GM18507 (cell line): ENCODE results near the gene RWDD2A.

Experiments used
- DNase-seq: peaks from one replicate; pipeline ENCODE4 v3.0.0; 2011; ENCODE audit warnings: low read depth; ENCODE audit not compliant: insufficient read length; ENCODE audit errors: extremely low spot score
- FAIRE-seq: peaks from 2 replicates; lab custom pipeline; 2011; peaks lifted over from hg19 to GRCh38; lab: Jason Lieb, UNC

The RWDD2A gene

DNA sequence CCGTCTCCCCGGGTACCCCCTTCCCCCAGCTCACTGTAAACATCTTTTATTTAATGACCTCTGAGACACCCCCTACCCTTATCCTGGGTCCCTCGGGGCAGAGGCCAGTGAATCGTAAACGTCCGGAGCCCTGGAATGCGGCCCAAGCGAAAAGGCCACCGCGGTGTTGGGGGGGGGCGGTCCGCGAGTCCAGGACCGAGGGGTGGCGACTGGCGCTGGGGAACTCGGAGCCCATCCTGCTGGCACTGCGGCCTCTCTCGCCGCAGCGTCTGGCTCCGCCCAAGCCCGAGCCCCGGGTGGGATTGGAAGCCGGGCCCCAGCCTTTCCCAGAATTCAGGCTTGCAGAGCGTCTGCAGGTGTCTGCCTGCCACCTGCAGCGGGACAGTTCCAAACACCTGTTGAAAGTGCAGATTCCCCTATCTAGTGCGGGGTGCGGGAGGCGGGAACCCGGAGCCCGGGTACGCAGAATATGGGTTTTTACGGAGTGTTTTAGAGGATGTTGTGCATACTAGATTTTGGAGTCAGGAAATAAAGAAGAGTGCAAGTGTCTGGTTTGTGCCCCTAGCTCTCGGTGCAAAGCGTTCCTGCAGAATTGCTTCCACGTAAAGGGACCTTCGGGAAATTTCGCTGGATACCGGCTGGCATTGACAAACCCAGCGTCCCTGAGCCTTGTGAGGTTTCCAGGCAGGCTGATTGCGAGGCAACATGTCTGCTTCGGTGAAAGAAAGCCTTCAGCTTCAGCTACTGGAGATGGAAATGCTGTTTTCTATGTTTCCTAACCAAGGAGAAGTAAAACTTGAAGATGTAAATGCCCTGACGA lies 800 bp downstream of the RWDD2A start:
- no peak for FAIRE-seq
- DNase-seq = no peak

DNA sequence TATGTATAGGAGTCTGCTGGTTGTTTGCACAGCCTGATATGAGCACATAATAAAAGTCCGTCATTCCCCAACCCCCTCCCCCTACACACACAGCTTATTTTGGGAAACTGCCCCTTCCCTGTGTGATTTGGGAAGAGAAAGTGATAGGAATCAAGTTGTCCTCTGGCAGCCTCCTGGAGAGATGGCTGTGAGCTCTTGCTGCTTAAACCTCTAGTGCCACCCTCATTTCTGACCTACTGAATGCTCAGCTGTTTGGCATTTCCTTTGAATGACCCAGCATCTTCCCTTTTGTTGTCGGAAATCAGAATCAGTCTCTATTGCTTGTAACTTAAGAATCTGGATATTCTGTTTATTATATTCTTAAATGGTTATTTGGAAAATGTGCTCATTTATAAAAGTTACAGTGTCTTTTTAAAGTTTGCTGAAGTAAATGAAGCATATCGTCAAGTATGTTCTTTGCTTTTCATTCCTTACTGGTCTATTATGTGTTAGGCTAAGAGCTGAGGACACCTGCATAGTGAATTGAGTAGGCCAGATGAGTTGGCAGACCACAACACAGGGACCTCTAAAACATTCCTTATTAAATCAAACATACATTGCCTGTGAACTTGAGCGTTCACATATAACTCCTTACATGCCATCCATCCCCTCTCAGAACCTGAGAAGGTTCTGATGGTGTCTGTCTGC lies 5.5 kb downstream of the RWDD2A start:
- DNase-seq (no peak), FAIRE-seq (no peak)

DNA sequence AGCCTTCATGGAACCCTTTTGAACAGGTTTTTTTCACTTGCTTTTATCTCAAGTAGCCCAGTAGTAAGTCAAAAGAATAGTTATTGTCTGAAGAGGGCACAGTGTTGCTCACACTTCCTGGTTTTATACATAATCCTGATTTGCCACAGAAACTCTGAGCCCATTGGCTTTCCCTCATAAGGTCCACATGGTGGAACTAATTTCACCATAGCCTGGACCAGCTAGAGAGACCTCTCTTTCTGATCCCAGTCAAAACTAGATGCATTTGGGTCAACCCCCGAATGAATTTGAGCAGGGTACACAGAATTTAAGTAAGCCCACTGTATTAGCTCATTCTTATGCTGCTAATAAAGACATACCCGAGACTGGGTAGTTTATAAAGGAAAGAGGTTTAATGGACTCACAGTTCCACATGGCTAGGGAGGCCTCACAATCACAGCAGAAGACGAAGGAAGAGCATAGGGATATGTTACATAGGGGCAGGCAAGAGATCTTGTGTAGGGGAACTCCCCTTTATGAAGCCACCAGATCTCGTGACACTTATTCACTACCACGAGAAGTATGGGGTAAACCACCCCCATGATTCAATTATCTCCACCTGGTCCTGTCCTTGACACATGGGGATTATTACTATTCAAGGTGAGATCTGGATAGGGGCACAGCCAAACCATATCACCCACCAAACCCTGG lies 6.2 kb downstream of the RWDD2A start:
- no peak for FAIRE-seq

DNA sequence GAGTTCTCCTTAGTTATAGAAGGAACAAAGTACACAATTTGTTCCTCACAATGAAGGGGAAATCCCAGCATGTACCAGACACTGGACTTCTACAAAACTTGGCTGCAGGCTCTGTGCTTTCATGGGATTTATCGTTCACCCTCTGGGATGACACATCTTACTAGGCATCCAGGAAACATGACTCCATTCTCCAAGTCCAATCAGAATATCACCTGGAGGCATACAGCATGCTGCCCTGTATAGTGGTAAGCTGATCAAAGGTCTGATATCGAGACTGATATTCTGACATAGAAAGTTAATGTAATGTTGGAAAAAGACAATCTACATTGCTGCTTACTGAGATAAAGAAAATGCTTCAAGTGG lies 6.7 kb downstream of the RWDD2A start:
- no peak for DNase-seq

More for the DNA sequence above, 6.2 kb downstream of the RWDD2A start:
- no peak for DNase-seq

GRCh38 chr6:83202031-83202430 lies 8.9 kb downstream of the RWDD2A start:
- DNase-seq = no peak
- no peak for FAIRE-seq

More for the DNA sequence above, 6.7 kb downstream of the RWDD2A start:
- FAIRE-seq = no peak

DNA sequence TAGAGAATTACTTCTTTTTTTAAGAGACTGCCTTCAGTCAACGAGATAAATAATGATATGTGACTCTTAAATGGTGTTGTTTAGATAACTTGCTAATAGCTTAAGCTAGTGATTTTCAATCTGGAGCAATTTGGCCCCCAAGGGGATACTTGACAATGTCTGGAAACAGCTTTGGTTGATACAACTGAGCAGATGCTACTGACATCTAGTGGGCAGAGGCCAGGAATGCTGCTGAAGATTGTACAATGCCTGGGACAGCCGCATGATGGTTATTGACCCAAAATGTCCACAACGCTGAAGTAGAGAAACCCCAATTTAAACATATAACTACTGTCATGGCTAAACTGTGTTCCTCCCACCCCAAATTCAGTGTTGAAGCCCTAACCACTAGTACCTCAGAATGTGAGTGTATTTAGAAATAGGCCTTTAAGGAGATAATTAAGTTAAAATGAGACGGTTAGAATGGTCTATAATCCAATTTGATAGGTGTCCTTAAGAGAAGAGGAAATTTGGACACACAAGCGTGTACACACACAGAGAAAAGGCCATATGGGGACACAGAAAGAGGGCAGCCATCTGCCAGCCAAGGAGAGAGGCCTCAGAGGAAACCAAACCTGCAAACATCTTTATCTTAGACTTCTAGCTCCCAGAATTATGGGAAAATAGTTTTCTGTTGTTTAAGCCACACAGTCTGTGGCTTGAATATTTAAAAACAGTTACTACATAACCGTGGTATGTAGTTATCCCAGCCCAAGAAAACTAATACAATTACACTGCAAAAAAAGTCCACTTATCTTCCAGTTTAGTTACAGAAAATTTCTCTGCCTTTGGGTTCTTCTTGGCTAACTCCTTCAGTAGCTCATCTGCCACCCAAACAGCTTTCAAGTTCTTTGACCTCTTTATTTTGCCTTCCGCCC lies 22.2 kb downstream of the RWDD2A start:
- no peak for DNase-seq
- peak; percentile 91 for FAIRE-seq

- FAIRE-seq (no peak), DNase-seq (no peak)
These were observed 23.6 kb downstream of the RWDD2A start for GRCh38 chr6:83216806-83217205.

- FAIRE-seq = no peak
- no peak for DNase-seq
These were observed 25.5 kb downstream of the RWDD2A start for GRCh38 chr6:83218646-83219045.

- FAIRE-seq (no peak), DNase-seq (no peak)
These were observed 27.0 kb downstream of the RWDD2A start for GRCh38 chr6:83220121-83220520.

DNA sequence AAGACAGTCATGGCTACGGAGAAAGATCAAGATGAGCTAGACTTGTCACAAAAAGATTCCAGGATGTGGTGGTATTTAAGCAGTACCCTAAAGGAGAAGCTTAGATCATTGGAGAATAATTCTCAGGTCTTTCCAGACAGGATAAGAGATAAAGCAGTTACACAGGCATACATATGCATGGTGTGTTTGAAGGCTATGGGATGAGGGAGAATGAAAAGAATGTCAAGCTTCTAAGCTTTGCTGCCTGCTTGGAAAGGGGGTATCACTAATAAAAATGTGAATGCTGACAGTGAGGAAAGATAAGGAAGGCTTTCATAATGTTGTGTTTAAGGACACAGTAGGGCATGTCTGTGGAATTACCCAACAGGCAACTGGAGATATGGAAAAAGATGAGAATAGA lies 28.1 kb downstream of the RWDD2A start:
- FAIRE-seq (no peak), DNase-seq (no peak)

DNA sequence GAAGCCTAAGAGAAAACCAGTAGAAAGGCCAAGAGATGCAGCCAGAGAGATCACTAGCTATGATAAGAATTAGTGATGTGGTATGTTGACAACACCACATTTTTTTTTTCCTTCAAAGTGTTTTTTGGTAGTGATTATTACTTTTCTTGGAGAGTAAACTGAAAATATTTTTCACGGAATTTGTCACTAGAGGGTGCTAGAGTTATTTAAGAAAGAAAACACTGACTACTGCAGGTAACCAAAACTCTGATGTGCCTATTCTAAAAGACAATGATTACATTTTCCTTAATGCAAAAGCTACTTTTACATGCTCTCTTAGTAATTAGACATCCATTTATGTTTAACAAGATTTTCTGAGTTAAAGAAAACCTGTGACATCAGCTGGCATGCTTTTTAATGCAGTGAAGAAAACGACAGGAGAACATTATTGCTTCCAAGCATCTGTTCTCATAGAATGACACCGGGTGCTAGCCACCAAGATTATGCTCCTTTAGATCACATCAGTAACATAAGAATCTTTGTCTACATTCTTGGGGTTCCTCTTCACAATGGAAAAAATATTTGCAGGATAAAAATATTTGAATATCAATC lies 28.8 kb downstream of the RWDD2A start:
- FAIRE-seq (peak; percentile 63), DNase-seq (no peak)

DNA sequence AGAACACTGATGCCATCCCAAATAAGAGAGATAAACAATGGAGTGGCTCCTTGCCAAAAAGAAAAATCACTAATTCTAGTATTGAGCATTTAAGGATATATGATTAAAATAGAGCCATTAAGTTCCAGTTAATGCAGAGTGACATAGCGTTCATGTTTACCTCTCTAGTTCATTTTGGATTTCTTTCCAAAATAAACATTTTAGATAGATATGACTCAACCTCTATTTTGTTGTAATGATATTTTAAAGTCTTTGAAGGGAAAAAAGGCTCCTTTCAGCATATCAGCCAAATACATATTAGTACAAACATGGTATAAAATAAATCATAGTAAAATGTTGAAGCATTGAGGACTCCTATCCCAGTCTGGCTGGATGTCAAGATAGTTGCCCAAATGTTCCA lies 33.4 kb downstream of the RWDD2A start:
- DNase-seq (no peak), FAIRE-seq (no peak)

DNA sequence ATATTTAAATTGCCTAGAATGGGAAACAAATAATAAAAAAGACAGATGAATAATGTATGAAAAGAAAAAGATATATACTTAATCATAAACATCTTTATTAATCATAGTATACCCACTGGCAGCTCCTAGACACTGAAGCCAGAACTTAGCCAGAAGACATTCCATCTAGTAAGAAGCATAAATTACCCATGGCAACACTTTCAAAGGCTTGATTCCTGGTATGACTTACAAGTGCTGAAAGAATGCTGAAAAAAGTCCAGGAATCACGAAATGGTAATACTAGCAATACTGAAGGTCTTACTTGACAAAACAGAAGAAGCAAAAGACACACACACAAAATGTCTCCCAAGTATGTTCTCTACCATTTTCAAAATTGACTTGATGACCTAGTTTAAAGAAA lies 38.0 kb downstream of the RWDD2A start:
- FAIRE-seq = no peak
- DNase-seq = no peak

DNA sequence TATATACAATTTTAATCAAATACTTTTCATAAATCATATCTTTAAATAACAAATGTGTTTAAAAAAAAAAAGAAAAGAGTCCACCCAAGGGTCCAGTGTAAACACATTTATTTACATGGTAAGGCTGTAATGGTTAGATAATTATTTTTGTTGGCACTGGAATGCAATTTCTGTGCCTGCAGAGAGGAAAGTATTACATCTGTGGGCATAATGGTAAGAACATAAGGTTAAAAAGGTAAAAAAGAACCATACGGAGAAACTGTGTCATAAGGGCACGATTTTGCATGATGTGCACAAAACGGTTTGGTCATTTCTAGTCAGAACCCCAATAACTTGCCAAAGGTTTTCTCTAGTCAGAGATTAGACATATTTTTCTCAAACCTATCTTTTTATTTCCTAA lies 54.3 kb downstream of the RWDD2A start:
- FAIRE-seq (no peak), DNase-seq (no peak)
